ENCODE results near the gene CASP8.

GRCh38 chr2:201271917-201272316 is 11.6 kb downstream of the CASP8 start:
- TF ChIP-seq SIN3A (IDR thresholded peaks at IDR 0.05; ENCODE audit: borderline replicate concordance, low read depth, low read length) (no peak), ZNF460 (CRISPR knock-in tag; IDR thresholded peaks at IDR 0.05; ENCODE audit: borderline replicate concordance) (no peak), PHF20 (CRISPR knock-in tag; IDR thresholded peaks at IDR 0.05) (no peak), MAX (IDR thresholded peaks at IDR 0.05) (no peak), EP300 (IDR thresholded peaks at IDR 0.05; ENCODE audit: low read depth in 2 of 2, low read length in 2 of 2) (no peak), EP300 (CRISPR knock-in tag; IDR thresholded peaks at IDR 0.05; ENCODE audit: borderline replicate concordance) (no peak), HNRNPK (IDR thresholded peaks at IDR 0.05; ENCODE audit: low read depth, low read length, poor library complexity, severe bottlenecking) (no peak), SMC3 (IDR thresholded peaks at IDR 0.05; ENCODE audit: low read length) (no peak), EZH2 (conservative IDR thresholded peaks at IDR 0.05; ENCODE audit: low read depth, low read length) (no peak)
- TF ChIP-seq, protein P1, sequence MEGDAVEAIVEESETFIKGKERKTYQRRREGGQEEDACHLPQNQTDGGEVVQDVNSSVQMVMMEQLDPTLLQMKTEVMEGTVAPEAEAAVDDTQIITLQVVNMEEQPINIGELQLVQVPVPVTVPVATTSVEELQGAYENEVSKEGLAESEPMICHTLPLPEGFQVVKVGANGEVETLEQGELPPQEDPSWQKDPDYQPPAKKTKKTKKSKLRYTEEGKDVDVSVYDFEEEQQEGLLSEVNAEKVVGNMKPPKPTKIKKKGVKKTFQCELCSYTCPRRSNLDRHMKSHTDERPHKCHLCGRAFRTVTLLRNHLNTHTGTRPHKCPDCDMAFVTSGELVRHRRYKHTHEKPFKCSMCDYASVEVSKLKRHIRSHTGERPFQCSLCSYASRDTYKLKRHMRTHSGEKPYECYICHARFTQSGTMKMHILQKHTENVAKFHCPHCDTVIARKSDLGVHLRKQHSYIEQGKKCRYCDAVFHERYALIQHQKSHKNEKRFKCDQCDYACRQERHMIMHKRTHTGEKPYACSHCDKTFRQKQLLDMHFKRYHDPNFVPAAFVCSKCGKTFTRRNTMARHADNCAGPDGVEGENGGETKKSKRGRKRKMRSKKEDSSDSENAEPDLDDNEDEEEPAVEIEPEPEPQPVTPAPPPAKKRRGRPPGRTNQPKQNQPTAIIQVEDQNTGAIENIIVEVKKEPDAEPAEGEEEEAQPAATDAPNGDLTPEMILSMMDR (CRISPR knock-in tag; IDR thresholded peaks at IDR 0.05): no peak

Data from HepG2 (cell line).